ENCODE measurements around the gene SAE1. TPM values are rescaled to one million over a fixed set of nuclear protein-coding genes. Genes with fewer than 3 reads are reported as not detected.
A peak's percentile ranks its signal among the peaks of the same experiment; 100 is the strongest.

The SAE1 gene
- total RNA-seq, 1 experiment from 2014 or later: 47.5 TPM

DNA sequence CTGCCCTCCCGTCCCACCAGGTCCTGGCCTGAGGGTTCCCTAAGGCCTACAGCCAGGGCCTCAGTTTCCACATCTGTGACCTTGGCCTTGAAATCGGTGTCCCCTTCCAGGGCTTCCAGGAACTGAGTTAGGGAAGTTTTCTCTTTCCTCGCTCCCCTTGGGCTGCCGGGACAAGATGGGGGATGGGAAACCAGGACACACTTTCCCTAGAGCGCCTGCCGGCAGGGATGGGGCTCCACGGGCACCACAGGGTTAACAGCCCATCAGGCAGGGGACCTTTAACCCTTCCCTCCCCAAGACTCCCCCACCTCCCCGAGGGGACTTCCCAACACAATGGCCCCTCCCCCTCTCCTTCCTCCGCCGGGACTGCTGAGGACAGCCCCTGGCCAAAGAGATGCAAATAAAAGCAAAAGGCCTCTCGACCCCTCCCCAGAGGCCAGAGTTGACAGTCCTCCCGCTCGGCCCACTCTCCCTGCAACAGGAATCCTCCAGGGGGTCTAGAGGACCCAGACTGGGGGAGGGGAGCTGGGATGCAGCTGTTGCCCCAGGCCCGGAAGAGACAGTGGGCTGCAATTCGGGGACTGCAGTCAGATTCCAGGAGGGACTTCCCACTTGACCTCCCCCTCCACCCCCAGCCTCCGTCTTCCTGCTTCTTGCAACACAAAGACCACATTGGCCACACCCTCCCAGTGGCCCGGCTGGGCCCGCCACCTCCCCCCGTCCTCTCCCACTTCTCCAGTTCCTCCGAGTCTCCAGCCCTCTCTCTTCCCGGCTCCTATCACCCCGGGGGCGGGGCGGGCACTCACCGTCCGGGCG lies 96.9 kb downstream of the SAE1 start:
- H3K9me3 ChIP-seq (ENCODE audit: low read length): no peaks in the 10 kb centered on the region
- H4K20me1 ChIP-seq (ENCODE audit: insufficient read depth, low read depth, low read length): no peaks in the 10 kb centered on the region
- no peaks in the 10 kb centered on the region for H3K9me2 ChIP-seq (replicated peaks; ENCODE audit: insufficient read depth, low read length)
- H3K27me3 ChIP-seq (ENCODE audit: low read length): 0 out of 2 replicates have a peak, but pooled peaks cover 2% of the 10 kb centered on the region
- H3K27ac ChIP-seq (ENCODE audit: low read length): no peak overlapping the region
- peak; percentile 63 for DNase-seq
- H3K4me1 ChIP-seq (ENCODE audit: low read length): peaks cover 49% of the 10 kb centered on the region
- peak overlapping the region; percentile 75 for H3K9ac ChIP-seq (ENCODE audit: low read length)
- no peaks in the 10 kb centered on the region for H3K36me3 ChIP-seq (ENCODE audit: insufficient read depth, low read length)
- peak overlapping the region; percentile 64 for H3K4me3 ChIP-seq (ENCODE audit: low read length)
- H3K79me2 ChIP-seq (ENCODE audit: low read length): no peaks in the 10 kb centered on the region
- no peak overlapping the region for H2AFZ ChIP-seq (ENCODE audit: low read length)
- peak overlapping the region; percentile 85 for H3K4me2 ChIP-seq (ENCODE audit: low read depth, low read length, poor library complexity, severe bottlenecking)

DNA sequence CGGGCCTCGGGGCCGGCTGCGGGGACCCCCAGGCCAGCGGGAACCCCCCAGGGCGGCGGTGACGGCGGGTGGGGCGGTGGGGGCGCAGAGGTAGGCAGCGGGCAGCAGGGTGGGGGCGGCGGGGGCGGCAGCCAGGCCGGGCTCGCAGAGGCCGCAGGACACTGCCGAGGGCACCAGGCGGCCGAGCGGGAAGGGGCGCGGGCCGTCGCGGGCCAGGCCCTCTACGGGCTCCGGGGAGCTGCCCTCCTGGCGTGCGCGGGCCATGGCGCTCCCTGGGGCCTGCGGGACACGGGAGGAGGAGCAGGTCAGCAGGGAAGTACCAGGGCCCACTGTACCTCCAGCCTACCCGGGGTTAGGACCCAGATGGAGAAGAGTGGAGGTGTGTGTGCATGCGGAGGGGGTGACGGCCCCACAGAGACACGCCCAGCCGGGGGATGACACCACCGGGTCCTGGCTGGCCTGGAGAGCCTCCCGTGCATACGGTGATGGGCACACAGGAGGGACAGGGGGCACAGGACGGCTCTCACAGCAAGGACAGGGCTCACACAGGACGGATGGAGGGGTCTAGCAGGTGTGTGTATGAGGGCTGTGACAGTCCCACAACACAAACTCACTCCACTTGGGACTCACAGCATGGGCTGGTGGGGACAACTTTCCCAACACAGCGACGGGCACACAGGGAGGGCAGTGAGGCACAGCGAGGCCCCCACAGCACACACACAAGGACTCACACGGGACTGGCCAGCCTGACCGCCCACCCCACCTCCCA lies 97.7 kb downstream of the SAE1 start:
- Histone ChIP-seq H3K4me3 (ENCODE audit: low read length) (peak overlapping the region; percentile 64; the same call in 1 of the 2 replicates), H2AFZ (ENCODE audit: low read length) (no peak overlapping the region), H3K4me2 (ENCODE audit: low read depth, low read length, poor library complexity, severe bottlenecking) (peak overlapping the region; percentile 85), H3K79me2 (ENCODE audit: low read length) (no peaks in the 10 kb centered on the region), H3K9ac (ENCODE audit: low read length) (peak overlapping the region; percentile 75), H4K20me1 (ENCODE audit: insufficient read depth, low read depth, low read length) (no peaks in the 10 kb centered on the region), H3K9me3 (ENCODE audit: low read length) (no peaks in the 10 kb centered on the region), H3K27me3 (ENCODE audit: low read length) (0 out of 2 replicates have a peak, but pooled peaks cover 2% of the 10 kb centered on the region), H3K4me1 (ENCODE audit: low read length) (peaks cover 49% of the 10 kb centered on the region), H3K27ac (ENCODE audit: low read length) (no peak overlapping the region), H3K9me2 (replicated peaks; ENCODE audit: insufficient read depth, low read length) (no peaks in the 10 kb centered on the region), H3K36me3 (ENCODE audit: insufficient read depth, low read length) (no peaks in the 10 kb centered on the region)
- DNase-seq: peak; percentile 59

DNA sequence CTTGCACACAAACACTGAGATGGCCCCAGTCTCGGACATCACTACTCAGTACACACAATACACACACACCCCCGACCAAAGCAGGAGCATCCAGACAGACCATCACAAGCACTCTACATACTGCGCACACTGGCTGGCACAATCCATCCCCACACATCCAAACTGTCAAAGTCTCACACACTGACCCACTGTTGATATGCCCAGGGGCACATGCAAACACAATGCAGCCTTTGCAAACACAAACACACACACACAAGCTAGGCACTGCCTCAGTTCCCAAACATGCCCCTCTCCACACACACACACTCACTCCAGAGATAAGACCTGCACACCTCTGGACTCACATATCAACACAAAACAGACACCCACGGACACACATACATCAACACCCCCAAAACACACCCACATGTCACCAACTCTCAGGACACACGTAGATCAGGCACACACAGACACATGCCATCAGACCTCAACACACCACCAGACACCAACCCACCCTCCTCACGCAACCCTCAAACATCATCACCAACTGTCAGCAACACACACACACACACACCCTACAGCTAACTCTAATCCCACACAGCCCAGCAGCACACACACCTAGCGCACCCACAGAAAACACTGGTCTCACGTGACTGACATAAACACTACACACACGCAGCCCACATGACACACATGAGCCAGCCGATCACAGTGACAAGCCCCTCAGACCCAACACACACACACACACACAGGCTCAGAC lies 98.5 kb downstream of the SAE1 start:
- peak overlapping the region; percentile 97 for H3K4me2 ChIP-seq (ENCODE audit: low read depth, low read length, poor library complexity, severe bottlenecking)
- peak overlapping the region; percentile 64; the same call in 1 of the 2 replicates for H3K4me3 ChIP-seq (ENCODE audit: low read length)
- H3K9ac ChIP-seq (ENCODE audit: low read length): peak overlapping the region; percentile 75; the same call in 1 of the 2 replicates
- no peaks in the 10 kb centered on the region for H3K36me3 ChIP-seq (ENCODE audit: insufficient read depth, low read length)
- no peaks in the 10 kb centered on the region for H4K20me1 ChIP-seq (ENCODE audit: insufficient read depth, low read depth, low read length)
- no peaks in the 10 kb centered on the region for H3K79me2 ChIP-seq (ENCODE audit: low read length)
- DNase-seq: no peak
- H3K9me3 ChIP-seq (ENCODE audit: low read length): no peaks in the 10 kb centered on the region
- peaks cover 49% of the 10 kb centered on the region for H3K4me1 ChIP-seq (ENCODE audit: low read length)
- H3K9me2 ChIP-seq (replicated peaks; ENCODE audit: insufficient read depth, low read length): no peaks in the 10 kb centered on the region
- H2AFZ ChIP-seq (ENCODE audit: low read length): no peak overlapping the region
- H3K27ac ChIP-seq (ENCODE audit: low read length): no peak overlapping the region
- 0 out of 2 replicates have a peak, but pooled peaks cover 2% of the 10 kb centered on the region for H3K27me3 ChIP-seq (ENCODE audit: low read length)

DNA sequence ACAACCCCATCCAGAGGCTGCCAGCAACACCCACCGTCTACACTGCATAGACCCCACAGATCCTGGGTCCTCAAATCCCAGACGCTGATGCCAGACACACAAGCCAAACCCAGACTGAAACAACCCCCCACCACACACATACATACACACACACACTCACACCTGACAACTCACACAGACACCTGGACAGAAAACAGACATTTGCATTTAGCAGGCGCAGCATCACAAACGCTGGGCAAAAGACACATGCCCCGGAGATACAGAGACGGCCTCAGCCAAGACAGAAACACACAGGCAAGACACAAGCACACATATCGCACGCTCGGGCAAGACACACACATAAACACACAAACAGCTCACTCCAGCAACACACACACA lies 99.0 kb downstream of the SAE1 start:
- Histone ChIP-seq H2AFZ (ENCODE audit: low read length) (no peak overlapping the region), H3K9me3 (ENCODE audit: low read length) (no peaks in the 10 kb centered on the region), H3K9ac (ENCODE audit: low read length) (peak overlapping the region; percentile 75), H3K9me2 (replicated peaks; ENCODE audit: insufficient read depth, low read length) (no peaks in the 10 kb centered on the region), H3K4me1 (ENCODE audit: low read length) (peaks cover 49% of the 10 kb centered on the region), H3K4me2 (ENCODE audit: low read depth, low read length, poor library complexity, severe bottlenecking) (peak overlapping the region; percentile 97), H3K27ac (ENCODE audit: low read length) (no peak overlapping the region), H3K27me3 (ENCODE audit: low read length) (0 out of 2 replicates have a peak, but pooled peaks cover 2% of the 10 kb centered on the region), H3K4me3 (ENCODE audit: low read length) (peak overlapping the region; percentile 64), H3K79me2 (ENCODE audit: low read length) (no peaks in the 10 kb centered on the region), H4K20me1 (ENCODE audit: insufficient read depth, low read depth, low read length) (no peaks in the 10 kb centered on the region), H3K36me3 (ENCODE audit: insufficient read depth, low read length) (no peaks in the 10 kb centered on the region)
- DNase-seq: peak; percentile 63

DNA sequence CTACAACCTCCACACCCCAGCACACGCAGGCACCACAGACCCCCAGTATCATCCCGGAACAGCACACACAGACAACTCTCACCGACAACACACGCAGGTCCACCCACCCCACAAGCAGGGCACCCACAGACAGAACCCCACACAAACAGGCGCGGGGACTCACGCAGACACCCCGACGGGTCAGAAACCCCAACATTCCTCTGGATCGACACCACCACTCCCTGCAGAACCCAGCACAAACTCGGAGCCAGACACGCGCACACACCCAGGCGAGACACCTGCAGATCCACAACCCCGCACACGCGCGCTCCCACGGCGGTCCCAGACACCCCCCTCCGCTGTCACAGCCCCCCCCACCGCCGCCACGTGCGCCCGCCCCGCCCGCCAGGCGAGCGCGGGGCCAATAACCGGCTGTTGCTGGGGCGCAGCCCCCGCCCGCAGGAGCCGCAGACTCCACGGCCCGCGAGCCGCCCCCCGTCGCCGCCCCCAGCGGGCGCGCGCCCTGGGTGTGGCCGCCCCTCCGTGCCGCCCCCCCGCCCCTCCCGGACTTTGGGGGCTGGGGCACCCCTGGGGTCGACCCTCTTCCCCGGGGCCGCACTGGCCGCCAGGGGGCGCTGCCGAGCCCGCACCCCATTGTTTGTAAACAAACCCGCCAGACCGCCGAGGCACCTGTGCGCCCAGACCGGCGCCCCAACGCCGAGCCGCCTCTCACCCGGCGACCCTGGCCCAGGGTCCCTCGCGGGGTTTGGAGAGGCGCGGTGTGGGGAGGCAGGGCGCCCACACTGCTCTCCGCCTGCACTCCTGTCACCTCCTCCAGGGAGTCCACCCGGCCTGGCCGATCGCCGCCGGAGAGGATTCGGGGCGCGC lies 99.7 kb downstream of the SAE1 start:
- peak; percentile 83 for DNase-seq
- H2AFZ ChIP-seq (ENCODE audit: low read length): peak overlapping the region; percentile 96
- H3K9me3 ChIP-seq (ENCODE audit: low read length): no peaks in the 10 kb centered on the region
- H3K36me3 ChIP-seq (ENCODE audit: insufficient read depth, low read length): no peaks in the 10 kb centered on the region
- no peaks in the 10 kb centered on the region for H4K20me1 ChIP-seq (ENCODE audit: insufficient read depth, low read depth, low read length)
- peak overlapping the region; percentile 84 for H3K4me3 ChIP-seq (ENCODE audit: low read length)
- H3K27ac ChIP-seq (ENCODE audit: low read length): no peak overlapping the region
- peak overlapping the region; percentile 75 for H3K9ac ChIP-seq (ENCODE audit: low read length)
- 0 out of 2 replicates have a peak, but pooled peaks cover 2% of the 10 kb centered on the region for H3K27me3 ChIP-seq (ENCODE audit: low read length)
- H3K4me2 ChIP-seq (ENCODE audit: low read depth, low read length, poor library complexity, severe bottlenecking): peak overlapping the region; percentile 97
- H3K4me1 ChIP-seq (ENCODE audit: low read length): peaks cover 49% of the 10 kb centered on the region
- H3K9me2 ChIP-seq (replicated peaks; ENCODE audit: insufficient read depth, low read length): no peaks in the 10 kb centered on the region
- no peaks in the 10 kb centered on the region for H3K79me2 ChIP-seq (ENCODE audit: low read length)

DNA sequence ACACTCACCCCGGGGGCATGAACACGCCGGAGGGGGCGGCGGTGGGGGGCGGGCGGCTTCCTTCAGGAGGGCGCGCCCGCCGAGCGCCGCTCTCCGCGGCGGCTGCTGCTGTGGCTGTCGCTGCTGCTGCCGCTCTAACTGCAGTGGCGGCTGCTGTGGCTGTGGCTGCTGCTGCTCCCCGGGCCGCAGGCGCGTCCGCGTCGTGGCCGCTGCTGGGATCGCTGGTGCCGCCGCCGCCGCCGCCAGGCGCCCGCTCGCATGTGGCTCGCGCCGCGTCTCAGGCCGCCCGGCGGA lies 100.2 kb downstream of the SAE1 start, which contains the start of gene BBC3:
Gene BBC3, minus strand, starts transcription at position 279 of the 294 bp plus-strand sequence. CDS start 2,768 bp downstream, outside the sequence.
- H3K79me2 ChIP-seq (ENCODE audit: low read length): no peaks in the 10 kb centered on the region
- no peaks in the 10 kb centered on the region for H3K9me3 ChIP-seq (ENCODE audit: low read length)
- H3K27ac ChIP-seq (ENCODE audit: low read length): no peak within 1 kb of the TSS
- peak within 1 kb of the TSS; percentile 75 for H3K9ac ChIP-seq (ENCODE audit: low read length)
- peaks cover 45% of the 10 kb centered on the region for H3K4me1 ChIP-seq (ENCODE audit: low read length)
- no peaks in the 10 kb centered on the region for H4K20me1 ChIP-seq (ENCODE audit: insufficient read depth, low read depth, low read length)
- peak within 1 kb of the TSS; percentile 96 for H2AFZ ChIP-seq (ENCODE audit: low read length)
- peak within 1 kb of the TSS; percentile 84 for H3K4me3 ChIP-seq (ENCODE audit: low read length)
- H3K9me2 ChIP-seq (replicated peaks; ENCODE audit: insufficient read depth, low read length): no peaks in the 10 kb centered on the region
- H3K4me2 ChIP-seq (ENCODE audit: low read depth, low read length, poor library complexity, severe bottlenecking): peak within 1 kb of the TSS; percentile 97
- DNase-seq: no peak
- H3K27me3 ChIP-seq (ENCODE audit: low read length): 0 out of 2 replicates have a peak, but pooled peaks cover 2% of the 10 kb centered on the region
- no peaks in the 10 kb centered on the region for H3K36me3 ChIP-seq (ENCODE audit: insufficient read depth, low read length)

DNA sequence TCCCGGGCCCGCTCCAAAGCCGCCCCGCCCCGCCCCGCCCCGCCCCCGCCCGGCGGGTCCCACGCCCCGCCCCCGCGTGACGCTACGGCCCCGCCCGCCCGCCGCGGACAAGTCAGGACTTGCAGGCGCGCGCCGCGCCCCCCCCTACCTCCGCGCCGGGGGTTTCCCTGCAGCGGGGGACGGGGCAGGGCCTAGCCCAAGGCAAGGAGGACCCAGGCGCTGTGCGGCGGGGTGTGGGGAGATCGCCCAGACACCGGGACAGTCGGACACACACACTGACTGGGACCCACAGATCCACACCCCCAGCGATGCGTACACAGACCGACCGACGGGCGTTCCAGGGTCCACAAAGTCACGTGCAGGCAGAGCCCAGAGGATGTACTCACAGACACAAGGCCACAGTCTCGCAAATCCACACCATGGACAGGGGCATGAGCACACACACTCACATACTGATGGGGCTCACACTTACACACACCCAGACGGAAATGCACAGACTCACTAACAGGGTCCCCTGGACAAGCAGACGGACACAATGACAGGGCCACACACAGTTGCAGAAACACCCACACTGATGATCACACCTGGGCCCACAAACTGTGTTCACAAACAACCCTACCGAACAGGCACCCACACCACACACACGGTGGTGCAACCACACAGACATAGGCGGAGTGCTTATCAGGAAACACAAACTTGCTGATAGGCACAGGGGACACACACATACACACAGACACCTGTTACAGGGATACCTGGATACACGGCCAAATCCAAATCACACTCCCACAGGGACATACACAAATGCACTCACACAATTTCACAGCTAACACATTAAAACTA lies 100.8 kb downstream of the SAE1 start:
- no peaks in the 10 kb centered on the region for H3K9me2 ChIP-seq (replicated peaks; ENCODE audit: insufficient read depth, low read length)
- peaks cover 41% of the 10 kb centered on the region for H3K4me1 ChIP-seq (ENCODE audit: low read length)
- H3K79me2 ChIP-seq (ENCODE audit: low read length): no peaks in the 10 kb centered on the region

More for the DNA sequence above, 100.8 kb downstream of the SAE1 start:
- peak overlapping the region; percentile 97 for H3K4me2 ChIP-seq (ENCODE audit: low read depth, low read length, poor library complexity, severe bottlenecking)
- no peak overlapping the region for H3K27ac ChIP-seq (ENCODE audit: low read length)
- no peaks in the 10 kb centered on the region for H3K36me3 ChIP-seq (ENCODE audit: insufficient read depth, low read length)
- H3K27me3 ChIP-seq (ENCODE audit: low read length): 0 out of 2 replicates have a peak, but pooled peaks cover 2% of the 10 kb centered on the region
- peak overlapping the region; percentile 84; the same call in 1 of the 2 replicates for H3K4me3 ChIP-seq (ENCODE audit: low read length)
- no peaks in the 10 kb centered on the region for H4K20me1 ChIP-seq (ENCODE audit: insufficient read depth, low read depth, low read length)
- H2AFZ ChIP-seq (ENCODE audit: low read length): peak overlapping the region; percentile 87; the same call in 1 of the 2 replicates
- DNase-seq: peak; percentile 84
- no peaks in the 10 kb centered on the region for H3K9me3 ChIP-seq (ENCODE audit: low read length)
- H3K9ac ChIP-seq (ENCODE audit: low read length): peak overlapping the region; percentile 75

Measured in Karpas-422 (cell line).